Left ventricle myocardium inferior (tissue), 1 donor: Measurements from ENCODE around the gene GPATCH4. TPM values are rescaled to one million over a fixed set of nuclear protein-coding genes. Genes with fewer than 3 reads are reported as not detected.

Experiments
- DNase-seq: peaks from one replicate; pipeline ENCODE4 v3.0.0-alpha.2; 2020
- H3K27ac ChIP-seq: fragments of 200-600 bp; replicated peaks from 2 replicates; pipeline ENCODE4 v1.8.0; 2021
- H3K27me3 ChIP-seq: fragments of 200-600 bp; 2 replicates; pipeline ENCODE4 v1.8.0; 2021; ENCODE audit warnings: low read depth
- H3K36me3 ChIP-seq: fragments of 200-600 bp; 2 replicates; pipeline ENCODE4 v1.8.0; 2021
- H3K4me1 ChIP-seq: fragments of 200-600 bp; 2 replicates; pipeline ENCODE4 v1.8.0; 2021
- H3K4me3 ChIP-seq: fragments of 200-600 bp; 2 replicates; pipeline ENCODE4 v1.8.0; 2021; ENCODE audit warnings: mild to moderate bottlenecking, moderate library complexity
- H3K9me3 ChIP-seq: fragments of 200-600 bp; replicated peaks from 2 replicates; pipeline ENCODE4 v1.8.0; 2021
- CTCF ChIP-seq: fragments of 200-600 bp; IDR thresholded peaks from 2 replicates; pipeline ENCODE4 v1.8.0; 2021; ENCODE audit warnings: antibody characterized with exemption, mild to moderate bottlenecking, borderline replicate concordance
- intact Hi-C: fragments of 100-400 bp; cut with micrococcal nuclease; formaldehyde crosslinking; loops from one replicate; pipeline ENCODE4 v1.11.0; 2022
- total RNA-seq: library from RNA; stranded (reverse); fragmentation: NEBNext Ultra II Directional; extraction: Animal tissue kit (Norgen Biotek cat#: 25700); gene quantifications from one replicate; pipeline ENCODE4 v1.2.1, GENCODE V29; 2021
- donor health status: DM: no; HTN: yes; CAD: no; lungs with severe emphysema.

Gene GPATCH4
- total RNA-seq, 1 donor from 2014 or later = 15.1 TPM

- Histone ChIP-seq H3K4me3 (no peak overlapping the region), H3K36me3 (peaks cover 53% of the 10 kb centered on the region), H3K9me3 (no peaks in the 10 kb centered on the region), H3K4me1 (peaks cover 21% of the 10 kb centered on the region), H3K27ac (no peak overlapping the region), H3K27me3 (no peaks in the 10 kb centered on the region)
- no peak for DNase-seq
- intact Hi-C loops = no loop called here
- TF ChIP-seq CTCF = no peak
These were observed 7.7 kb downstream of the GPATCH4 start for GRCh38 chr1:156593661-156593989.

GRCh38 chr1:156592910-156593660 lies 8.2 kb downstream of the GPATCH4 start:
- Histone ChIP-seq H3K9me3 (no peaks in the 10 kb centered on the region), H3K4me3 (no peak overlapping the region), H3K36me3 (peaks cover 49% of the 10 kb centered on the region), H3K4me1 (peaks cover 21% of the 10 kb centered on the region), H3K27me3 (no peaks in the 10 kb centered on the region), H3K27ac (peak overlapping the region; percentile 91)
- no peak for TF ChIP-seq CTCF
- DNase-seq = no peak
- intact Hi-C loops = no loop called here

GRCh38 chr1:156592158-156592909 lies 8.9 kb downstream of the GPATCH4 start:
- peak overlapping the region; percentile 90 for H3K4me3 ChIP-seq
- DNase-seq = no peak
- H3K36me3 ChIP-seq = peaks cover 41% of the 10 kb centered on the region
- H3K27me3 ChIP-seq = no peaks in the 10 kb centered on the region
- no peak for TF ChIP-seq CTCF
- peak overlapping the region; percentile 91 for H3K27ac ChIP-seq
- H3K4me1 ChIP-seq = peaks cover 21% of the 10 kb centered on the region
- no peaks in the 10 kb centered on the region for H3K9me3 ChIP-seq
- intact Hi-C loops = no loop called here

GRCh38 chr1:156591432-156592157 lies 9.7 kb downstream of the GPATCH4 start, which contains the start of gene NAXE:
TSS of gene NAXE (plus strand) at chr1:156591776. CDS start at chr1:156591805, 29 bp downstream.
- no peak for TF ChIP-seq CTCF
- intact Hi-C loops = no loop called here
- H3K36me3 ChIP-seq = peaks cover 37% of the 10 kb centered on the region
- H3K27ac ChIP-seq = peak within 1 kb of the TSS; percentile 91
- no peaks in the 10 kb centered on the region for H3K9me3 ChIP-seq
- peak within 1 kb of the TSS; percentile 90 for H3K4me3 ChIP-seq
- DNase-seq = peak; percentile 74
- peaks cover 21% of the 10 kb centered on the region for H3K4me1 ChIP-seq
- H3K27me3 ChIP-seq = no peaks in the 10 kb centered on the region

GRCh38 chr1:156591181-156591431 lies 10.2 kb downstream of the GPATCH4 start:
- Histone ChIP-seq H3K4me1 (peaks cover 21% of the 10 kb centered on the region), H3K9me3 (no peaks in the 10 kb centered on the region), H3K27me3 (no peaks in the 10 kb centered on the region), H3K36me3 (peaks cover 32% of the 10 kb centered on the region), H3K4me3 (peak overlapping the region; percentile 90), H3K27ac (peak overlapping the region; percentile 91)
- intact Hi-C loops = no loop called here
- DNase-seq = no peak
- no peak for TF ChIP-seq CTCF
